Measurements from ENCODE around the gene L2HGDH. TPM values are rescaled to one million over a fixed set of nuclear protein-coding genes. Genes with fewer than 3 reads are reported as not detected.

Gene L2HGDH
- total and polyA plus RNA-seq, 2 of the 4 experiments (the other 2 are of a cell fraction), result 3.1 to 3.8 TPM

DNA sequence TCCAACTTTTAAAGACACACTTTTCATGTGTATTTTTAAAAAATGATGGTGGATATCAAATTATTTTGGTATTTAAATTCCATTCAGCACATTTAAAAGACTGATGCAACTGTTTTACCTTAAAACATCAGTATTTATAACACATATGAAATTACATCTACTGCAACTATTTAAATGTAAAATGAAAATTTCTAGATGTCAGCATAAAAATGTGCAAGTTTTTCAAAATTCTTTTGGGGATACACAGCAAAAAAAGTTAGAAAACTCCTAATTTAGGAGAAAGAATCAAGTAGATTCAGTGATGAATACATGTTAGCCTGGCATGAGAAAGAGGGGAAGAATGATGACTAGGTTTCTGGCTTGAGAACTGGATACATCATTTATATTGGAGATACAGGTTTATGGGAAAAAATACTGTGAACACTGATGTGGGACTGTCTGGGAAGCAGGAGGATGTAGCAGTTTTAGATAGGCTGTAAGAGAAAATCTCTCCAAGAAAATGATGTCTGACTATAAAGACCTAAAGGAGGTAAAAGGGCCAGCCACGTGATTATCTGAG lies 89.9 kb downstream of the L2HGDH start:
- Histone ChIP-seq H3K4me3 (ENCODE audit: insufficient read depth, low read depth, low read length) (no peak overlapping the region), H2AFZ (replicated peaks; ENCODE audit: low read length, poor library complexity) (no peak overlapping the region), H2AK9ac (replicated peaks; ENCODE audit: low read depth, low read length, poor library complexity) (no peak overlapping the region), H3K9me1 (ENCODE audit: insufficient read depth, low read length) (peaks cover 3% of the 10 kb centered on the region; the same call in 1 of the 2 replicates), H3K79me1 (ENCODE audit: low read depth in 1 of 2, low read length in 2 of 2) (peaks cover 15 to 62% of the 10 kb centered on the region in 2 experiments), H3K9ac (ENCODE audit: low read depth, low read length) (no peak overlapping the region), H2BK5ac (ENCODE audit: low read depth, low read length, poor library complexity, severe bottlenecking) (no peak overlapping the region), H3K4me1 (ENCODE audit: control insufficient read depth, insufficient read depth, low read length) (0 out of 2 replicates have a peak, but pooled peaks cover 2% of the 10 kb centered on the region), H3K23ac (ENCODE audit: low read depth, low read length) (no peak overlapping the region), H3K18ac (ENCODE audit: low read depth, low read length) (no peak overlapping the region), H3K56ac (ENCODE audit: extremely low read depth, insufficient read depth, low read length) (no peak overlapping the region), H4K20me1 (ENCODE audit: insufficient read depth, low read length) (peaks cover 44% of the 10 kb centered on the region), H3K27me3 (ENCODE audit: control insufficient read depth, insufficient read depth, low read length) (no peaks in the 10 kb centered on the region), H3K4me2 (ENCODE audit: low read depth, low read length) (no peak overlapping the region), H2BK20ac (ENCODE audit: low read depth, low read length) (no peak overlapping the region), H2BK120ac (ENCODE audit: low read depth, low read length) (no peak overlapping the region), H4K91ac (ENCODE audit: insufficient read depth, low read depth, low read length) (no peak overlapping the region), H3K14ac (replicated peaks; ENCODE audit: low read depth, low read length) (no peak overlapping the region), H3K27ac (ENCODE audit: insufficient read depth, low read length) (no peak overlapping the region), H4K8ac (ENCODE audit: low read depth in 2 of 2, low read length in 2 of 2) (no peak overlapping the region), H3K4ac (ENCODE audit: low read depth, low read length) (no peak overlapping the region), H2AK5ac (ENCODE audit: low read depth, low read length) (no peak overlapping the region), H3K9me3 (ENCODE audit: control insufficient read depth, insufficient read depth, low read length) (no peaks in the 10 kb centered on the region), H3K36me3 (ENCODE audit: control insufficient read depth, insufficient read depth, low read length) (peaks cover 3% of the 10 kb centered on the region), H2BK15ac (ENCODE audit: low read depth, low read length) (no peak overlapping the region), H4K5ac (ENCODE audit: low read depth, low read length) (no peak overlapping the region)
- no CpG with 5 or more reads among the region's 1 CpG for WGBS, 2 experiments (ENCODE audit: extremely low coverage in 2 of 2, insufficient read length in 1 of 2)
- no peak for TF ChIP-seq RFX5 (IDR thresholded peaks at IDR 0.05; ENCODE audit: low read depth, low read length)
- peak; percentile 79 for TF ChIP-seq MAFK (IDR thresholded peaks at IDR 0.05; ENCODE audit: low read depth, low read length)
- TF ChIP-seq MXI1 (IDR thresholded peaks at IDR 0.05; ENCODE audit: borderline replicate concordance, low read depth, low read length), result no peak
- POLR2A ChIA-PET (ENCODE audit: unreplicated experiment), result no interaction called here
- dilution Hi-C loops (cut with HindIII; ENCODE audit: low sequenced_read_pairs, unreplicated experiment) (no loop called here), intact Hi-C loops (cut with micrococcal nuclease) (no loop called here), in situ Hi-C loops (cut with MboI; ENCODE audit: low sequenced_read_pairs) (no loop called here)
- peak; percentile 18 for DNase-seq
- ATAC-seq (ENCODE audit: low read depth), result no peak
- BruUV-seq (replicated peaks), result no TSS peak
- CTCF ChIA-PET, result no interaction called here

All from IMR-90 (cell line).